HepG2 (cell line): ENCODE results near the gene TIPRL.

Experiments used
- CBX2 ChIP-seq, 2 experiments: fragments of 200-600 bp in 1 of 2; sonication (generic); formaldehyde crosslinking in 1 of 2; IDR thresholded peaks; 2 replicates each; pipeline versions ENCODE4 v1.7.0 to v1.8.1; 2018 to 2022; ENCODE audit warnings: low read depth in 2 of 2, low read length in 1 of 2, mild to moderate bottlenecking in 1 of 2, missing genetic modification reagents in 1 of 2
- CTCF ChIP-seq: sonication (generic); formaldehyde crosslinking; IDR thresholded peaks from 2 replicates; pipeline ENCODE4 v1.5.0; 2020; ENCODE audit warnings: mild to moderate bottlenecking, missing genetic modification reagents, moderate library complexity
- EZH2 ChIP-seq: conservative IDR thresholded peaks from 2 replicates; pipeline ENCODE4 v1.6.1; 2012; ENCODE audit warnings: mild to moderate bottlenecking, low read depth, low read length, moderate library complexity
- NR0B2 ChIP-seq: sonication (generic); formaldehyde crosslinking; IDR thresholded peaks from 2 replicates; pipeline ENCODE4 v1.4.0; 2020; ENCODE audit warnings: mild to moderate bottlenecking, missing genetic modification reagents
- NR2C2 ChIP-seq: sonication (generic); formaldehyde crosslinking; IDR thresholded peaks from 2 replicates; pipeline ENCODE4 v1.4.0; 2020; ENCODE audit warnings: missing genetic modification reagents, mild to moderate bottlenecking, moderate library complexity, borderline replicate concordance
- NR3C1 ChIP-seq: sonication (generic); formaldehyde crosslinking; IDR thresholded peaks from 2 replicates; pipeline ENCODE4 v1.4.0; 2020; ENCODE audit warnings: missing genetic modification reagents
- PHF8 ChIP-seq: sonication (generic); formaldehyde crosslinking; IDR thresholded peaks from 2 replicates; pipeline ENCODE4 v1.5.0; 2020; ENCODE audit warnings: missing genetic modification reagents
- RFXANK ChIP-seq: IDR thresholded peaks from 2 replicates; pipeline ENCODE4 v1.6.1; 2016
- SIN3A ChIP-seq: IDR thresholded peaks from 2 replicates; pipeline ENCODE4 v1.6.1; 2011; ENCODE audit warnings: low read depth, mild to moderate bottlenecking, control low read depth, low read length, borderline replicate concordance
- SRSF1 ChIP-seq: fragments of 200-400 bp; formaldehyde crosslinking; optimal IDR thresholded peaks from 2 replicates; pipeline ENCODE3; 2017; ENCODE audit warnings: mild to moderate bottlenecking, low read depth, low read length, moderate library complexity
- ZBTB39 ChIP-seq: sonication (generic); formaldehyde crosslinking; IDR thresholded peaks from 2 replicates; pipeline ENCODE4 v1.5.0; 2020; ENCODE audit warnings: missing genetic modification reagents
- ZNF546 ChIP-seq: sonication (generic); formaldehyde crosslinking; conservative IDR thresholded peaks from 2 replicates; pipeline ENCODE4 v1.8.1; 2023; ENCODE audit warnings: mild to moderate bottlenecking, missing genetic modification reagents
- TF ChIP-seq, protein P1 (sequence below), 2 experiments: sonication (generic) in 1 of 2; formaldehyde crosslinking in 1 of 2; IDR thresholded peaks; 2 replicates each; pipeline versions ENCODE4 v1.5.1 to v1.6.1; 2011 to 2020; ENCODE audit warnings: borderline replicate concordance in 1 of 2, low read depth in 1 of 2, low read length in 1 of 2, mild to moderate bottlenecking in 1 of 2, missing genetic modification reagents in 1 of 2, moderate library complexity in 1 of 2

DNA sequence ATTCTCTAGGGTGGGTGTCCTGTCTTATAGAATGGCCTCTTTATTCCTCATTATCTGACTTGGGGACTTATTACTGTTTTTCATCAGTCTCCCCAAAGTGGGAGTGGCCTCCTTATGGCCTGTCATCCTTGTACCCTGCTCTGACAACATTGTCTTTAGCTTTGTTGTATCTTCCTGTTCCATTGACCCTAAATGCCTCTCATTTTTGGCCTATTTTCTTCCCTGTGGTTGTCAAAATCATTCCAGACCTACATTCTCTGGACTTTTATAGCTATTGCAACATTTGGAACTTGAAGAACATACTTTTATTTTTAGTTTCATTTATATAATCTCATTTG lies 56.8 kb downstream of the TIPRL start:
- TF ChIP-seq RFXANK (no peak), EZH2 (no peak), SIN3A (no peak), SRSF1 (no peak), ZNF546 (no peak), ZBTB39 (no peak), CBX2 (IDR thresholded peaks at IDR 0.05; ENCODE audit: low read depth, low read length) (no peak), CBX2 (CRISPR knock-in tag; IDR thresholded peaks at IDR 0.05; ENCODE audit: low read depth) (no peak), NR0B2 (CRISPR knock-in tag) (no peak), PHF8 (no peak), NR3C1 (no peak), NR2C2 (CRISPR knock-in tag) (no peak), CTCF (CRISPR knock-in tag) (no peak)
- TF ChIP-seq, protein P1, sequence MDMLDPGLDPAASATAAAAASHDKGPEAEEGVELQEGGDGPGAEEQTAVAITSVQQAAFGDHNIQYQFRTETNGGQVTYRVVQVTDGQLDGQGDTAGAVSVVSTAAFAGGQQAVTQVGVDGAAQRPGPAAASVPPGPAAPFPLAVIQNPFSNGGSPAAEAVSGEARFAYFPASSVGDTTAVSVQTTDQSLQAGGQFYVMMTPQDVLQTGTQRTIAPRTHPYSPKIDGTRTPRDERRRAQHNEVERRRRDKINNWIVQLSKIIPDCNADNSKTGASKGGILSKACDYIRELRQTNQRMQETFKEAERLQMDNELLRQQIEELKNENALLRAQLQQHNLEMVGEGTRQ (IDR thresholded peaks at IDR 0.05; ENCODE audit: low read depth, low read length) = no peak
- TF ChIP-seq, protein P1 (CRISPR knock-in tag; IDR thresholded peaks at IDR 0.05; ENCODE audit: borderline replicate concordance) = no peak
